ENCODE results near the gene SPSB2.

The SPSB2 gene

DNA sequence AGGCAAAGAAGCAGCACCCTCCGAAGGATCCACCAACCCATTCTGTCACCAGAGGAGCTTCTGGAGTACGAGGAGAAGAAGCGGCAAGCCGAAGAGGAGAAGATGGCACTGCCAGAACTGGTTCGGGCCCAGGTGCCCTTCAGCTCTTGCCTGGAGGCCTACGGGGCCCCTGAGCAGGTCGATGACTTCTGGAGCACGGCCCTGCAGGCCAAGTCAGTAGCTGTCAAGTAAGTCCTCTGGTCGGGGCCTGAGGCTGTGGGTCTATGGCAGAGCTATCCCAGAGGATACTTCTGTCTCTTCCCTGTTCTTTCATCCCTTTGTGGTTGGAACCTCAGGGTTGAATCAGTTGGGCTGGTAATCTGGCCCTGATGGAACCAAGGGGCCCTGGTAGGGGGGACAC is 11.7 kb downstream of the SPSB2 start:
- H3K9me3 ChIP-seq (ENCODE audit: control insufficient read depth, insufficient read depth, low read length): no peaks in the 10 kb centered on the region
- H3K27me3 ChIP-seq (ENCODE audit: control insufficient read depth, low read length): no peaks in the 10 kb centered on the region
- no peaks in the 10 kb centered on the region for H3K79me2 ChIP-seq (ENCODE audit: control insufficient read depth, low read length)
- H3F3A ChIP-seq (ENCODE audit: control insufficient read depth, insufficient read depth): no peaks in the 10 kb centered on the region
- peaks cover 1% of the 10 kb centered on the region for H3K4me1 ChIP-seq (ENCODE audit: control insufficient read depth, low read length)
- TF ChIP-seq EZH2phosphoT487 (IDR thresholded peaks at IDR 0.05; ENCODE audit: borderline replicate concordance, low read length): no peak
- TF ChIP-seq, protein P1, sequence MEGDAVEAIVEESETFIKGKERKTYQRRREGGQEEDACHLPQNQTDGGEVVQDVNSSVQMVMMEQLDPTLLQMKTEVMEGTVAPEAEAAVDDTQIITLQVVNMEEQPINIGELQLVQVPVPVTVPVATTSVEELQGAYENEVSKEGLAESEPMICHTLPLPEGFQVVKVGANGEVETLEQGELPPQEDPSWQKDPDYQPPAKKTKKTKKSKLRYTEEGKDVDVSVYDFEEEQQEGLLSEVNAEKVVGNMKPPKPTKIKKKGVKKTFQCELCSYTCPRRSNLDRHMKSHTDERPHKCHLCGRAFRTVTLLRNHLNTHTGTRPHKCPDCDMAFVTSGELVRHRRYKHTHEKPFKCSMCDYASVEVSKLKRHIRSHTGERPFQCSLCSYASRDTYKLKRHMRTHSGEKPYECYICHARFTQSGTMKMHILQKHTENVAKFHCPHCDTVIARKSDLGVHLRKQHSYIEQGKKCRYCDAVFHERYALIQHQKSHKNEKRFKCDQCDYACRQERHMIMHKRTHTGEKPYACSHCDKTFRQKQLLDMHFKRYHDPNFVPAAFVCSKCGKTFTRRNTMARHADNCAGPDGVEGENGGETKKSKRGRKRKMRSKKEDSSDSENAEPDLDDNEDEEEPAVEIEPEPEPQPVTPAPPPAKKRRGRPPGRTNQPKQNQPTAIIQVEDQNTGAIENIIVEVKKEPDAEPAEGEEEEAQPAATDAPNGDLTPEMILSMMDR (IDR thresholded peaks at IDR 0.05; ENCODE audit: low read depth, low read length, poor library complexity, severe bottlenecking): no peak
- H3K4me2 ChIP-seq (ENCODE audit: low read length): no peak overlapping the region
- H3K27ac ChIP-seq (ENCODE audit: low read depth, low read length): no peak overlapping the region
- H3K4me3 ChIP-seq (ENCODE audit: low read length): no peak overlapping the region
- no peaks in the 10 kb centered on the region for H3K9me2 ChIP-seq (replicated peaks; ENCODE audit: control insufficient read depth, low read length)
- H3K36me3 ChIP-seq (ENCODE audit: control insufficient read depth, low read length): peaks cover 92% of the 10 kb centered on the region
- no peaks in the 10 kb centered on the region for H4K20me1 ChIP-seq (ENCODE audit: control insufficient read depth, insufficient read depth, low read depth, low read length)

DNA sequence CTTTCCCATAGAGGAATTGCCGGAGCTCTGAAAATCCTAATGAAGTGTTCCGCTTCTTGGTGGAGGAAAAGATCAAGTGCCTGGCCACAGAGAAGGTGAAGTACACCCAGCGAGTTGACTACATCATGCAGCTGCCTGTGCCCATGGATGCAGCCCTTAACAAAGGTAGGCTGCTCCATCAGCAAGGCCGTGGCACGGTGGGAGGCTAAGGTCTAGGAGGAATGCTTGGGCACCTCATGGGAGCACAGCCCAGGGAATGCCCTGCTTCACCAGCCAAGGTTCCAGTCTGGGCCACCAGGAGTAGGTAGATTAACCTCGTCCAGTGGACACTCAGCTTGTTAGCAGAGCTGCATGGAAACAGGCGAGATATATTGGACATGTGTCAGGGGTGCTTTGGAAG is 12.2 kb downstream of the SPSB2 start:
- Histone ChIP-seq H3K79me2 (ENCODE audit: control insufficient read depth, low read length) (no peaks in the 10 kb centered on the region), H3K9me2 (replicated peaks; ENCODE audit: control insufficient read depth, low read length) (no peaks in the 10 kb centered on the region), H3K4me1 (ENCODE audit: control insufficient read depth, low read length) (no peaks in the 10 kb centered on the region), H4K20me1 (ENCODE audit: control insufficient read depth, insufficient read depth, low read depth, low read length) (no peaks in the 10 kb centered on the region), H3K4me2 (ENCODE audit: low read length) (no peak overlapping the region), H3K36me3 (ENCODE audit: control insufficient read depth, low read length) (peaks cover 93% of the 10 kb centered on the region), H3K27ac (ENCODE audit: low read depth, low read length) (no peak overlapping the region), H3F3A (ENCODE audit: control insufficient read depth, insufficient read depth) (no peaks in the 10 kb centered on the region), H3K4me3 (ENCODE audit: low read length) (no peak overlapping the region), H3K9me3 (ENCODE audit: control insufficient read depth, insufficient read depth, low read length) (no peaks in the 10 kb centered on the region), H3K27me3 (ENCODE audit: control insufficient read depth, low read length) (no peaks in the 10 kb centered on the region)
- TF ChIP-seq, protein P1 (IDR thresholded peaks at IDR 0.05; ENCODE audit: low read depth, low read length, poor library complexity, severe bottlenecking): no peak
- TF ChIP-seq EZH2phosphoT487 (IDR thresholded peaks at IDR 0.05; ENCODE audit: borderline replicate concordance, low read length): no peak

DNA sequence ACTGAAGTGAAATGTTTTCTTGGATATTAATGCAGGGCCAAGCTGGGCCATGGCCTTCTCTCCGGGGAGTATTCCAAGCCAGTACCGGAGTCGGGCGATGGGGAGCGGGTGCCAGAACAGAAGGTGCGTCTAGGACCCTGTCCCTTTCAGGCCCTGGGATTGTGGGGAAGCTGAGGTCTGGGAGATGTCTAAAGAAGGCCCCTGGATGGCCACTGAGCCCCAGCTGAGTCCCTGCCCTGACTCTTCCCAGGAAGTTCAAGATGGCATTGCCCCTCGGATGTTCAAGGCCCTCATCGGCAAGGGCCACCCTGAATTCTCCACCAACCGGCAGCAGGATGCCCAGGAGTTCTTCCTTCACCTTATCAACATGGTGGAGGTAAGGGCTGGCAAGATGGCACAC is 13.0 kb downstream of the SPSB2 start:
- no peaks in the 10 kb centered on the region for H4K20me1 ChIP-seq (ENCODE audit: control insufficient read depth, insufficient read depth, low read depth, low read length)
- peaks cover 94% of the 10 kb centered on the region for H3K36me3 ChIP-seq (ENCODE audit: control insufficient read depth, low read length)
- no peaks in the 10 kb centered on the region for H3K9me3 ChIP-seq (ENCODE audit: control insufficient read depth, insufficient read depth, low read length)
- no peak overlapping the region for H3K4me2 ChIP-seq (ENCODE audit: low read length)
- TF ChIP-seq, protein P1 (IDR thresholded peaks at IDR 0.05; ENCODE audit: low read depth, low read length, poor library complexity, severe bottlenecking): no peak
- no peak for TF ChIP-seq EZH2phosphoT487 (IDR thresholded peaks at IDR 0.05; ENCODE audit: borderline replicate concordance, low read length)
- H3K27ac ChIP-seq (ENCODE audit: low read depth, low read length): no peak overlapping the region
- H3F3A ChIP-seq (ENCODE audit: control insufficient read depth, insufficient read depth): no peaks in the 10 kb centered on the region
- no peaks in the 10 kb centered on the region for H3K27me3 ChIP-seq (ENCODE audit: control insufficient read depth, low read length)
- H3K4me3 ChIP-seq (ENCODE audit: low read length): no peak overlapping the region
- H3K79me2 ChIP-seq (ENCODE audit: control insufficient read depth, low read length): peaks cover 2% of the 10 kb centered on the region
- H3K9me2 ChIP-seq (replicated peaks; ENCODE audit: control insufficient read depth, low read length): no peaks in the 10 kb centered on the region
- no peaks in the 10 kb centered on the region for H3K4me1 ChIP-seq (ENCODE audit: control insufficient read depth, low read length)

DNA sequence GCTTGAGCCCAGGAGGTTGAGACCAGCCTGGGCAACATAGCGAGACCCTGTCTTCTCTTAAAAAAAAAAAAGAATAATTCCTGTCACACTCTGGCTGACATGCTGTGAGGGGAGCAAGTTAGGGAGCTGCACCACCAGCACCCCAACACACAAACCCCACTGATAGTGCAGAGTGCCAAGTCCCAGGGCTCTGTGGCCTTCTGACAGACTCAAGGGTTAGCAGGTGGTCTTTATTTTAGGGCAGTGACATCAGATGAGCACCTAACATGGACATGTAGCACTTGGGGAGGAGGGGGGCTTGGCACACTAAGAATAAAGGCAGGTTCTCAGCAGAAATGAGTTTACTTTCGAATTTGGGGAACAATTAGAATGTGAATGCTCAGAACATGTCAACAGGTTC is 14.3 kb downstream of the SPSB2 start:
- Histone ChIP-seq H3K27me3 (ENCODE audit: control insufficient read depth, low read length) (no peaks in the 10 kb centered on the region), H3K9me3 (ENCODE audit: control insufficient read depth, insufficient read depth, low read length) (no peaks in the 10 kb centered on the region), H3K36me3 (ENCODE audit: control insufficient read depth, low read length) (peaks cover 89% of the 10 kb centered on the region), H3K9me2 (replicated peaks; ENCODE audit: control insufficient read depth, low read length) (no peaks in the 10 kb centered on the region), H3K27ac (ENCODE audit: low read depth, low read length) (no peak overlapping the region), H3F3A (ENCODE audit: control insufficient read depth, insufficient read depth) (no peaks in the 10 kb centered on the region), H3K4me1 (ENCODE audit: control insufficient read depth, low read length) (peaks cover 4% of the 10 kb centered on the region), H3K4me3 (ENCODE audit: low read length) (no peak overlapping the region), H4K20me1 (ENCODE audit: control insufficient read depth, insufficient read depth, low read depth, low read length) (no peaks in the 10 kb centered on the region), H3K79me2 (ENCODE audit: control insufficient read depth, low read length) (peaks cover 16% of the 10 kb centered on the region), H3K4me2 (ENCODE audit: low read length) (no peak overlapping the region)
- TF ChIP-seq, protein P1 (IDR thresholded peaks at IDR 0.05; ENCODE audit: low read depth, low read length, poor library complexity, severe bottlenecking): no peak
- no peak for TF ChIP-seq EZH2phosphoT487 (IDR thresholded peaks at IDR 0.05; ENCODE audit: borderline replicate concordance, low read length)
